Endothelial cell of hepatic sinusoid (primary cell): ENCODE data around the gene KRTAP5-7.

ENCODE experiments used
- in situ Hi-C: cut with HindIII; loops from 2 replicates; pipeline ENCODE4 v1.10.0; 2017; ENCODE audit warnings: low sequenced_read_pairs

KRTAP5-7 gene

GRCh38 chr11:71495286-71496230 is 31.5 kb upstream of the KRTAP5-7 start:
- in situ Hi-C loops, result no loop called here

- in situ Hi-C loops, result no loop called here
These were observed 30.6 kb upstream of the KRTAP5-7 start for GRCh38 chr11:71496421-71496820.

- in situ Hi-C loops, result no loop called here
These were observed 29.0 kb upstream of the KRTAP5-7 start for GRCh38 chr11:71498091-71498490.

- in situ Hi-C loops, result no loop called here
These were observed 27.9 kb upstream of the KRTAP5-7 start for GRCh38 chr11:71499125-71499524.

GRCh38 chr11:71499546-71499945 is 27.5 kb upstream of the KRTAP5-7 start:
- in situ Hi-C loops, result no loop called here

GRCh38 chr11:71500601-71501021 is 26.5 kb upstream of the KRTAP5-7 start:
- in situ Hi-C loops, result no loop called here

GRCh38 chr11:71501071-71501985 is 25.7 kb upstream of the KRTAP5-7 start:
- in situ Hi-C loops, result no loop called here

- in situ Hi-C loops, result no loop called here
These were observed 25.0 kb upstream of the KRTAP5-7 start for GRCh38 chr11:71502026-71502425.

- in situ Hi-C loops, result no loop called here
These were observed 24.1 kb upstream of the KRTAP5-7 start for GRCh38 chr11:71502871-71503435.

- in situ Hi-C loops, result no loop called here
These were observed 22.5 kb upstream of the KRTAP5-7 start for GRCh38 chr11:71504531-71504930.

GRCh38 chr11:71505001-71505400 is 22.1 kb upstream of the KRTAP5-7 start:
- in situ Hi-C loops, result loop anchor here (5.0 kb wide), 2 partner anchors 42 to 72 kb away; partner anchors contain the start of gene KRTAP5-9

- in situ Hi-C loops, result loop anchor here (5.0 kb wide), 2 partner anchors 42 to 72 kb away; partner anchors contain the start of gene KRTAP5-9
These were observed 21.3 kb upstream of the KRTAP5-7 start for GRCh38 chr11:71505781-71506180.

GRCh38 chr11:71507102-71507501 is 20.0 kb upstream of the KRTAP5-7 start:
- in situ Hi-C loops, result loop anchor here (5.0 kb wide), 2 partner anchors 40 to 70 kb away; partner anchors contain the start of gene KRTAP5-9

GRCh38 chr11:71518506-71519471 is 8.3 kb upstream of the KRTAP5-7 start:
- in situ Hi-C loops, result no loop called here

- in situ Hi-C loops, result no loop called here
These were observed 7.5 kb upstream of the KRTAP5-7 start for GRCh38 chr11:71519546-71519945.

- in situ Hi-C loops, result no loop called here
These were observed 1.7 kb upstream of the KRTAP5-7 start for GRCh38 chr11:71525188-71525937.

- in situ Hi-C loops, result no loop called here
These were observed 1.1 kb upstream of the KRTAP5-7 start for GRCh38 chr11:71525938-71526495.

- in situ Hi-C loops, result no loop called here
These were observed 626 bp downstream of the KRTAP5-7 start for GRCh38 chr11:71527576-71528210.
